ENCODE data around the gene PRR23B.

GRCh38 chr3:139044366-139045210 lies 23.9 kb upstream of the PRR23B start, which contains the start of gene PRR23C:
- peak; percentile 26; the same call in 1 of the 2 replicates for TF ChIP-seq CTCF (conservative IDR thresholded peaks at IDR 0.05)
- TF ChIP-seq EZH2 (IDR thresholded peaks at IDR 0.05; ENCODE audit: low read depth): no peak

Measured in PC-9 (cell line).